ENCODE results near the gene NFE2L2.
"Not testable (repeated sequence)": the region's sequence is repeated elsewhere in the genome, so short reads cannot be mapped to it uniquely, and the experiment has no call there.

The NFE2L2 gene

GRCh38 chr2:177221970-177222369 lies 42.6 kb downstream of the NFE2L2 start:
- ChIA-PET POLR2A (interaction anchor here (0.6 to 1.6 kb wide), 4 partner anchors 9 to 43 kb away, joined by 3 to 5 read pairs (median 4); partner anchors contain the start of genes HNRNPA3 and NFE2L2), CTCF (interaction anchor here (0.6 to 1.5 kb wide), 8 partner anchors 9 to 105 kb away, joined by 3 to 6 read pairs (median 3); no protein-coding TSS in a partner anchor)
- Histone ChIP-seq H3K27ac (ENCODE audit: insufficient read depth in 1 of 2, low read depth in 1 of 2, low read length in 2 of 2, poor library complexity in 1 of 2, severe bottlenecking in 2 of 2) (no peak overlapping the region), H3K27me3 (replicated peaks in 2 of 5; ENCODE audit: control insufficient read depth in 4 of 5, insufficient read depth in 5 of 5, low read length in 4 of 5) (no peaks in the 10 kb centered on the region), H3K4me3 (ENCODE audit: control insufficient read depth in 1 of 7, extremely low read depth in 1 of 7, insufficient read depth in 4 of 7, low read depth in 2 of 7, low read length in 6 of 7) (no peak overlapping the region), H3K36me3 (ENCODE audit: control insufficient read depth in 4 of 4, insufficient read depth in 4 of 4, low read length in 3 of 4) (peaks cover 21 to 48% (median 39%) of the 10 kb centered on the region in 4 experiments), H3K9me3 (ENCODE audit: control extremely low read depth in 1 of 5, control insufficient read depth in 4 of 5, insufficient read depth in 2 of 5, low read depth in 1 of 5, low read length in 4 of 5) (no peaks in the 10 kb centered on the region), H3K4me1 (ENCODE audit: control extremely low read depth in 1 of 4, control insufficient read depth in 4 of 4, insufficient read depth in 4 of 4, low read length in 3 of 4) (peaks cover 0 to 3% (median under 1%) of the 10 kb centered on the region in 4 experiments)
- DNase-seq, result no peak
- WGBS (ENCODE audit: insufficient coverage), result 100% methylated on average over 1 of the region's 3 CpGs

- no peak overlapping the region for H3K4me3 ChIP-seq (ENCODE audit: control insufficient read depth in 1 of 7, extremely low read depth in 1 of 7, insufficient read depth in 4 of 7, low read depth in 2 of 7, low read length in 6 of 7)
- WGBS (ENCODE audit: insufficient coverage), result 93% methylated on average over 2 of the region's 3 CpGs
- H3K27me3 ChIP-seq (replicated peaks in 2 of 5; ENCODE audit: control insufficient read depth in 4 of 5, insufficient read depth in 5 of 5, low read length in 4 of 5), result no peaks in the 10 kb centered on the region
- ChIA-PET CTCF (interaction anchor here (0.6 to 1.5 kb wide), 8 partner anchors 10 to 106 kb away, joined by 3 to 6 read pairs (median 3); no protein-coding TSS in a partner anchor), POLR2A (interaction anchor here (1.0 to 1.6 kb wide), 3 partner anchors 9 to 43 kb away, joined by 3 to 5 read pairs (median 4); partner anchors contain the start of genes HNRNPA3 and NFE2L2)
- H3K36me3 ChIP-seq (ENCODE audit: control insufficient read depth in 4 of 4, insufficient read depth in 4 of 4, low read length in 3 of 4), result peaks cover 25 to 53% (median 41%) of the 10 kb centered on the region in 4 experiments
- DNase-seq, result no peak
- no peaks in the 10 kb centered on the region for H3K9me3 ChIP-seq (ENCODE audit: control extremely low read depth in 1 of 5, control insufficient read depth in 4 of 5, insufficient read depth in 2 of 5, low read depth in 1 of 5, low read length in 4 of 5)
- no peak overlapping the region for H3K27ac ChIP-seq (ENCODE audit: insufficient read depth in 1 of 2, low read depth in 1 of 2, low read length in 2 of 2, poor library complexity in 1 of 2, severe bottlenecking in 2 of 2)
- H3K4me1 ChIP-seq (ENCODE audit: control extremely low read depth in 1 of 4, control insufficient read depth in 4 of 4, insufficient read depth in 4 of 4, low read length in 3 of 4), result no peaks in the 10 kb centered on the region
Observed at GRCh38 chr2:177221534-177221933, 43.0 kb downstream of the NFE2L2 start.

- WGBS (ENCODE audit: insufficient coverage), result no CpG with 5 or more reads among the region's 2 CpGs
- H3K36me3 ChIP-seq (ENCODE audit: control insufficient read depth in 4 of 4, insufficient read depth in 4 of 4, low read length in 3 of 4), result peaks cover 31 to 65% (median 51%) of the 10 kb centered on the region in 4 experiments
- H3K4me3 ChIP-seq (ENCODE audit: control insufficient read depth in 1 of 7, extremely low read depth in 1 of 7, insufficient read depth in 4 of 7, low read depth in 2 of 7, low read length in 6 of 7); H3K27ac ChIP-seq (ENCODE audit: insufficient read depth in 1 of 2, low read depth in 1 of 2, low read length in 2 of 2, poor library complexity in 1 of 2, severe bottlenecking in 2 of 2); H3K4me1 ChIP-seq (ENCODE audit: control extremely low read depth in 1 of 4, control insufficient read depth in 4 of 4, insufficient read depth in 4 of 4, low read length in 3 of 4); POLR2A ChIA-PET; H3K9me3 ChIP-seq (ENCODE audit: control extremely low read depth in 1 of 5, control insufficient read depth in 4 of 5, insufficient read depth in 2 of 5, low read depth in 1 of 5, low read length in 4 of 5); CTCF ChIA-PET; H3K27me3 ChIP-seq (replicated peaks in 2 of 5; ENCODE audit: control insufficient read depth in 4 of 5, insufficient read depth in 5 of 5, low read length in 4 of 5): not testable (repeated sequence)
- DNase-seq, result peak in 1 of 3 donors; percentile 2
Observed at GRCh38 chr2:177219787-177220186, 44.7 kb downstream of the NFE2L2 start.

GRCh38 chr2:177217247-177217843 lies 47.2 kb downstream of the NFE2L2 start:
- Histone ChIP-seq H3K4me1 (ENCODE audit: control extremely low read depth in 1 of 4, control insufficient read depth in 4 of 4, insufficient read depth in 4 of 4, low read length in 3 of 4) (peaks cover 9 to 19% (median 14%) of the 10 kb centered on the region in 4 experiments), H3K27ac (ENCODE audit: insufficient read depth in 1 of 2, low read depth in 1 of 2, low read length in 2 of 2, poor library complexity in 1 of 2, severe bottlenecking in 2 of 2) (peak overlapping the region in 1 of 2 experiments; percentile 9), H3K27me3 (replicated peaks in 2 of 5; ENCODE audit: control insufficient read depth in 4 of 5, insufficient read depth in 5 of 5, low read length in 4 of 5) (no peaks in the 10 kb centered on the region), H3K9me3 (ENCODE audit: control extremely low read depth in 1 of 5, control insufficient read depth in 4 of 5, insufficient read depth in 2 of 5, low read depth in 1 of 5, low read length in 4 of 5) (no peaks in the 10 kb centered on the region), H3K4me3 (ENCODE audit: control insufficient read depth in 1 of 7, extremely low read depth in 1 of 7, insufficient read depth in 4 of 7, low read depth in 2 of 7, low read length in 6 of 7) (no peak overlapping the region), H3K36me3 (ENCODE audit: control insufficient read depth in 4 of 4, insufficient read depth in 4 of 4, low read length in 3 of 4) (peaks cover 32 to 65% (median 45%) of the 10 kb centered on the region in 4 experiments)
- DNase-seq, result peak in 1 of 3 donors; percentile 6
- WGBS (ENCODE audit: insufficient coverage), result 94% methylated on average over 2 of the region's 5 CpGs
- CTCF ChIA-PET, result interaction anchor here (1.3 kb wide), 1 partner anchor 8 kb away, joined by 5 read pairs; no protein-coding TSS in a partner anchor
- POLR2A ChIA-PET, result interaction anchor here (1.0 kb wide), 1 partner anchor 11 kb away, joined by 4 read pairs; no protein-coding TSS in a partner anchor

- ChIA-PET POLR2A (interaction anchor here (0.6 to 2.5 kb wide), 9 partner anchors 8 to 250 kb away, joined by 3 to 31 read pairs (median 3); partner anchors contain the start of gene NFE2L2), CTCF (interaction anchor here (0.9 kb wide), 1 partner anchor 123 kb away, joined by 3 read pairs; no protein-coding TSS in a partner anchor)
- 1% methylated on average over 41 of the region's 74 CpGs for WGBS (ENCODE audit: insufficient coverage)
- H3K27ac ChIP-seq (ENCODE audit: insufficient read depth in 1 of 2, low read depth in 1 of 2, low read length in 2 of 2, poor library complexity in 1 of 2, severe bottlenecking in 2 of 2), result peak overlapping the region; percentile 100
- peaks cover 10 to 39% (median 20%) of the 10 kb centered on the region in 4 experiments for H3K36me3 ChIP-seq (ENCODE audit: control insufficient read depth in 4 of 4, insufficient read depth in 4 of 4, low read length in 3 of 4)
- peak; percentile 91 to 95 (median 95) for DNase-seq
- H3K27me3 ChIP-seq (replicated peaks in 2 of 5; ENCODE audit: control insufficient read depth in 4 of 5, insufficient read depth in 5 of 5, low read length in 4 of 5), result no peaks in the 10 kb centered on the region
- peaks cover 20 to 36% (median 29%) of the 10 kb centered on the region in 4 experiments for H3K4me1 ChIP-seq (ENCODE audit: control extremely low read depth in 1 of 4, control insufficient read depth in 4 of 4, insufficient read depth in 4 of 4, low read length in 3 of 4)
- peak overlapping the region; percentile 55 to 97 (median 85) for H3K4me3 ChIP-seq (ENCODE audit: control insufficient read depth in 1 of 7, extremely low read depth in 1 of 7, insufficient read depth in 4 of 7, low read depth in 2 of 7, low read length in 6 of 7)
- no peaks in the 10 kb centered on the region for H3K9me3 ChIP-seq (ENCODE audit: control extremely low read depth in 1 of 5, control insufficient read depth in 4 of 5, insufficient read depth in 2 of 5, low read depth in 1 of 5, low read length in 4 of 5)
Observed at GRCh38 chr2:177212891-177213856, 51.4 kb downstream of the NFE2L2 start.

GRCh38 chr2:177212106-177212890 lies 52.2 kb downstream of the NFE2L2 start, which contains the start of gene HNRNPA3:
Gene HNRNPA3 (plus strand): TSS chr2:177212794. CDS start chr2:177212800, 6 bp downstream.
- Histone ChIP-seq H3K4me1 (ENCODE audit: control extremely low read depth in 1 of 4, control insufficient read depth in 4 of 4, insufficient read depth in 4 of 4, low read length in 3 of 4) (peaks cover 20 to 36% (median 29%) of the 10 kb centered on the region in 4 experiments), H3K27me3 (replicated peaks in 2 of 5; ENCODE audit: control insufficient read depth in 4 of 5, insufficient read depth in 5 of 5, low read length in 4 of 5) (no peaks in the 10 kb centered on the region), H3K36me3 (ENCODE audit: control insufficient read depth in 4 of 4, insufficient read depth in 4 of 4, low read length in 3 of 4) (peaks cover 7 to 32% (median 15%) of the 10 kb centered on the region in 4 experiments), H3K27ac (ENCODE audit: insufficient read depth in 1 of 2, low read depth in 1 of 2, low read length in 2 of 2, poor library complexity in 1 of 2, severe bottlenecking in 2 of 2) (peak within 1 kb of the TSS; percentile 100), H3K4me3 (ENCODE audit: control insufficient read depth in 1 of 7, extremely low read depth in 1 of 7, insufficient read depth in 4 of 7, low read depth in 2 of 7, low read length in 6 of 7) (peak within 1 kb of the TSS; percentile 55 to 97 (median 85)), H3K9me3 (ENCODE audit: control extremely low read depth in 1 of 5, control insufficient read depth in 4 of 5, insufficient read depth in 2 of 5, low read depth in 1 of 5, low read length in 4 of 5) (no peaks in the 10 kb centered on the region)
- 0% methylated on average over 36 of the region's 74 CpGs for WGBS (ENCODE audit: insufficient coverage)
- CTCF ChIA-PET, result interaction anchor here (0.9 kb wide), 2 partner anchors 10 to 124 kb away, joined by 3 to 5 read pairs; no protein-coding TSS in a partner anchor
- POLR2A ChIA-PET, result interaction anchor here (0.6 to 2.5 kb wide), 7 partner anchors 9 to 251 kb away, joined by 3 to 31 read pairs (median 3); partner anchors contain the start of gene NFE2L2
- DNase-seq, result peak; percentile 99 to 100 (median 99)
